HEK293 (cell line): ENCODE measurements around the gene GAS7.
A peak's percentile ranks its signal among the peaks of the same experiment; 100 is the strongest.

Source experiments
- CTCF ChIA-PET: fragments of 350-600 bp; formaldehyde crosslinking; extraction: SDS; loops from one replicate; lab custom pipeline; 2021; ENCODE audit warnings: antibody characterized with exemption; lab: Yijun Ruan, JAX
- POLR2A ChIA-PET: fragments of 300-600 bp; formaldehyde crosslinking; extraction: SDS; loops from one replicate; lab custom pipeline; 2020; ENCODE audit warnings: antibody characterized with exemption, inconsistent platforms; lab: Yijun Ruan, JAX
- H3K27ac ChIP-seq: fragments of 200-500 bp; sonication (Bioruptor generic); 2 replicates; pipeline ENCODE4 v1.5.1; 2014; ENCODE audit warnings: low read depth, low read length, control low read depth, inconsistent platforms; ENCODE audit errors: extremely low read depth
- H3K36me3 ChIP-seq, 2 experiments: fragments of 200-500 bp in 1 of 2; sonication (Bioruptor generic) in 1 of 2; 1 replicate in 1 of 2; 2 replicates in 1 of 2; pipeline ENCODE4 v1.5.1; 2014 to 2017; ENCODE audit warnings: inconsistent platforms in 2 of 2, low read length in 2 of 2; ENCODE audit not compliant: control insufficient read depth in 2 of 2, insufficient read depth in 1 of 2
- H3K4me1 ChIP-seq: fragments of 200-500 bp; sonication (Bioruptor generic); 2 replicates; pipeline ENCODE4 v1.5.1; 2014; ENCODE audit warnings: mild to moderate bottlenecking, low read length, inconsistent platforms; ENCODE audit not compliant: control insufficient read depth, insufficient read depth
- H3K4me3 ChIP-seq: 2 replicates; pipeline ENCODE4 v1.5.1; 2011; ENCODE audit warnings: low read depth, mild to moderate bottlenecking, control low read depth, low read length, moderate library complexity
- H3K9me3 ChIP-seq: fragments of 200-500 bp; sonication (Bioruptor generic); 2 replicates; pipeline ENCODE4 v1.5.1; 2014; ENCODE audit warnings: low read depth, low read length, inconsistent platforms; ENCODE audit not compliant: control insufficient read depth, insufficient read depth
- FEZF1 ChIP-seq: fragments of 450-650 bp; formaldehyde crosslinking; IDR thresholded peaks from 2 replicates; pipeline ENCODE4 v1.5.1; 2016; ENCODE audit warnings: missing biosample characterization, missing genetic modification characterization
- GLIS2 ChIP-seq: fragments of 450-650 bp; formaldehyde crosslinking; IDR thresholded peaks from 2 replicates; pipeline ENCODE4 v1.5.1; 2016; ENCODE audit warnings: missing biosample characterization, missing genetic modification characterization
- KLF9 ChIP-seq: fragments of 450-650 bp; formaldehyde crosslinking; IDR thresholded peaks from 2 replicates; pipeline ENCODE4 v1.5.1; 2016; ENCODE audit warnings: missing biosample characterization, missing genetic modification characterization, low read depth
- OVOL3 ChIP-seq: fragments of 450-650 bp; formaldehyde crosslinking; IDR thresholded peaks from 2 replicates; pipeline ENCODE4 v1.5.1; 2016; ENCODE audit warnings: missing biosample characterization, missing genetic modification characterization
- PATZ1 ChIP-seq: fragments of 450-650 bp; formaldehyde crosslinking; IDR thresholded peaks from 2 replicates; pipeline ENCODE4 v1.5.1; 2016; ENCODE audit warnings: missing biosample characterization, missing genetic modification characterization
- PRDM6 ChIP-seq: fragments of 450-650 bp; formaldehyde crosslinking; IDR thresholded peaks from 2 replicates; pipeline ENCODE4 v1.5.1; 2017; ENCODE audit warnings: missing biosample characterization, missing genetic modification characterization
- SCRT2 ChIP-seq: fragments of 450-650 bp; formaldehyde crosslinking; IDR thresholded peaks from 2 replicates; pipeline ENCODE4 v1.5.1; 2016; ENCODE audit warnings: missing biosample characterization, missing genetic modification characterization
- TCF7L2 ChIP-seq: IDR thresholded peaks from 2 replicates; pipeline ENCODE4 v1.6.1; 2011; ENCODE audit warnings: low read depth, mild to moderate bottlenecking, inconsistent platforms, low read length, moderate library complexity, borderline replicate concordance
- TRIM28 ChIP-seq: IDR thresholded peaks from 2 replicates; pipeline ENCODE4 v1.6.1; 2011; ENCODE audit warnings: low read length, control low read depth, borderline replicate concordance
- ZBTB8A ChIP-seq: fragments of 450-650 bp; formaldehyde crosslinking; IDR thresholded peaks from 2 replicates; pipeline ENCODE4 v1.5.1; 2016; ENCODE audit warnings: missing biosample characterization, missing genetic modification characterization
- ZNF10 ChIP-seq: fragments of 450-650 bp; formaldehyde crosslinking; IDR thresholded peaks from 2 replicates; pipeline ENCODE4 v1.5.1; 2017; ENCODE audit warnings: missing biosample characterization, missing genetic modification characterization
- ZNF133 ChIP-seq: fragments of 450-650 bp; formaldehyde crosslinking; IDR thresholded peaks from 2 replicates; pipeline ENCODE4 v1.5.1; 2016; ENCODE audit warnings: missing biosample characterization, missing genetic modification characterization
- ZNF140 ChIP-seq: fragments of 450-650 bp; formaldehyde crosslinking; IDR thresholded peaks from 2 replicates; pipeline ENCODE4 v1.5.1; 2016; ENCODE audit warnings: missing biosample characterization, missing genetic modification characterization
- ZNF211 ChIP-seq: fragments of 450-650 bp; formaldehyde crosslinking; IDR thresholded peaks from 2 replicates; pipeline ENCODE4 v1.5.1; 2016; ENCODE audit warnings: low read depth, missing biosample characterization, missing genetic modification characterization
- ZNF223 ChIP-seq: fragments of 450-650 bp; formaldehyde crosslinking; IDR thresholded peaks from 2 replicates; pipeline ENCODE4 v1.5.1; 2016; ENCODE audit warnings: missing biosample characterization, missing genetic modification characterization
- ZNF239 ChIP-seq: fragments of 450-650 bp; formaldehyde crosslinking; IDR thresholded peaks from 2 replicates; pipeline ENCODE4 v1.5.1; 2016; ENCODE audit warnings: missing biosample characterization, missing genetic modification characterization
- ZNF280C ChIP-seq: fragments of 450-650 bp; formaldehyde crosslinking; IDR thresholded peaks from 2 replicates; pipeline ENCODE4 v1.5.1; 2016; ENCODE audit warnings: missing biosample characterization, missing genetic modification characterization
- ZNF416 ChIP-seq: fragments of 450-650 bp; formaldehyde crosslinking; IDR thresholded peaks from 2 replicates; pipeline ENCODE4 v1.5.1; 2016; ENCODE audit warnings: missing biosample characterization, missing genetic modification characterization
- ZNF585B ChIP-seq: fragments of 450-650 bp; formaldehyde crosslinking; IDR thresholded peaks from 2 replicates; pipeline ENCODE4 v1.5.1; 2016; ENCODE audit warnings: missing biosample characterization, missing genetic modification characterization
- ZNF621 ChIP-seq: fragments of 450-650 bp; formaldehyde crosslinking; IDR thresholded peaks from 2 replicates; pipeline ENCODE4 v1.5.1; 2017; ENCODE audit warnings: missing biosample characterization, missing genetic modification characterization
- ZNF629 ChIP-seq: fragments of 450-650 bp; formaldehyde crosslinking; IDR thresholded peaks from 2 replicates; pipeline ENCODE4 v1.5.1; 2017; ENCODE audit warnings: missing biosample characterization, missing genetic modification characterization
- ZNF660 ChIP-seq: fragments of 450-650 bp; IDR thresholded peaks from 2 replicates; pipeline ENCODE4 v1.5.1; 2018; ENCODE audit warnings: missing biosample characterization, mild to moderate bottlenecking, missing genetic modification characterization

Gene GAS7

GRCh38 chr17:10070690-10071089 is 127.7 kb downstream of the GAS7 start (continued):
- no peak for TF ChIP-seq ZNF280C
- no peak for TF ChIP-seq ZNF223

- TF ChIP-seq SCRT2 (tag by site-specific recombination), result peak; percentile 66
- no peak for TF ChIP-seq PATZ1 (tag by site-specific recombination)
- POLR2A ChIA-PET, result interaction anchor here (0.5 kb wide), 1 partner anchor 68 kb away, joined by 5 read pairs; no protein-coding TSS in a partner anchor
- CTCF ChIA-PET, result interaction anchor here (0.5 to 1.4 kb wide), 2 partner anchors 37 to 157 kb away, joined by 3 to 4 read pairs; no protein-coding TSS in a partner anchor
These were observed 129.1 kb downstream of the GAS7 start for GRCh38 chr17:10069301-10069700.

GRCh38 chr17:10067446-10068143 is 130.8 kb downstream of the GAS7 start:
- no peak overlapping the region for H3K27ac ChIP-seq
- no peaks in the 10 kb centered on the region for H3K9me3 ChIP-seq
- H3K4me3 ChIP-seq, result no peak overlapping the region
- POLR2A ChIA-PET, result no interaction called here
- no peak for TF ChIP-seq TRIM28
- no peak for TF ChIP-seq OVOL3 (tag by site-specific recombination)
- no peak for TF ChIP-seq ZNF10 (tag by site-specific recombination)
- no peak for TF ChIP-seq TCF7L2
- TF ChIP-seq ZNF140 (tag by site-specific recombination), result no peak
- TF ChIP-seq ZNF585B (tag by site-specific recombination), result no peak
- TF ChIP-seq PRDM6 (tag by site-specific recombination), result no peak
- no peak for TF ChIP-seq ZNF133 (tag by site-specific recombination)
- TF ChIP-seq ZNF660 (tag by site-specific recombination), result no peak
- no peak for TF ChIP-seq ZNF239 (tag by site-specific recombination)
- no peak for TF ChIP-seq ZNF621 (tag by site-specific recombination)
- TF ChIP-seq ZBTB8A (tag by site-specific recombination), result no peak
- no peak for TF ChIP-seq ZNF211 (tag by site-specific recombination)
- no peak for TF ChIP-seq GLIS2 (tag by site-specific recombination)
- TF ChIP-seq ZNF629 (tag by site-specific recombination), result no peak
- no peak for TF ChIP-seq FEZF1
- no peak for TF ChIP-seq KLF9
- no peak for TF ChIP-seq ZNF416 (tag by site-specific recombination)
- CTCF ChIA-PET, result no interaction called here
- H3K36me3 ChIP-seq, result no peaks in the 10 kb centered on the region
- H3K4me1 ChIP-seq, result no peaks in the 10 kb centered on the region

More at GRCh38 chr17:10069301-10069700, 129.1 kb downstream of the GAS7 start:
- Histone ChIP-seq H3K27ac (no peak overlapping the region), H3K9me3 (no peaks in the 10 kb centered on the region), H3K4me1 (no peaks in the 10 kb centered on the region), H3K36me3 (no peaks in the 10 kb centered on the region), H3K4me3 (no peak overlapping the region)
